Measurements from ENCODE around the gene NAA80. TPM values are rescaled to one million over a fixed set of nuclear protein-coding genes. Genes with fewer than 3 reads are reported as not detected.

Gene NAA80
- total and polyA plus RNA-seq, 8 donors: 3.1 to 107 (median 17.0) TPM

- TF ChIP-seq POLR2A (IDR thresholded peaks at IDR 0.05) (no peak), CTCF (IDR thresholded peaks at IDR 0.05) (no peak), POLR2AphosphoS5 (IDR thresholded peaks at IDR 0.05) (no peak), EP300 (IDR thresholded peaks at IDR 0.05) (no peak)
- DNase-seq: no peak
- intact Hi-C loops (cut with DNase I; ENCODE audit: low total_unique reads): no loop called here
- H3K9me3 ChIP-seq: no peaks in the 10 kb centered on the region
- peaks cover 12 to 44% (median 40%) of the 10 kb centered on the region in 4 donors for H3K36me3 ChIP-seq
- no peaks in the 10 kb centered on the region for H3K27me3 ChIP-seq
- H3K4me3 ChIP-seq: peak overlapping the region in 3 of 4 donors; percentile 13 to 88 (median 82)
- H3K27ac ChIP-seq: peak overlapping the region; percentile 71 to 95 (median 82)
- 72 to 85% (median 75%) methylated on average over 8 to 10 of the region's 10 CpGs for WGBS, 5 donors
- peaks cover 67 to 92% (median 85%) of the 10 kb centered on the region in 4 donors for H3K4me1 ChIP-seq
Observed at GRCh38 chr3:50318615-50319014, 19.4 kb upstream of the NAA80 start.

GRCh38 chr3:50318163-50318562, 19.0 kb upstream of the NAA80 start:
- WGBS, 5 donors: 73 to 83% (median 76%) methylated on average over 7 to 11 of the region's 11 CpGs
- intact Hi-C loops (cut with DNase I; ENCODE audit: low total_unique reads): no loop called here
- Histone ChIP-seq H3K27me3 (no peaks in the 10 kb centered on the region), H3K9me3 (no peaks in the 10 kb centered on the region), H3K27ac (peak overlapping the region; percentile 71 to 95 (median 82)), H3K36me3 (peaks cover 12 to 44% (median 40%) of the 10 kb centered on the region in 4 donors), H3K4me1 (peaks cover 67 to 88% (median 81%) of the 10 kb centered on the region in 4 donors), H3K4me3 (peak overlapping the region in 3 of 4 donors; percentile 13 to 88 (median 82))
- DNase-seq: no peak
- TF ChIP-seq CTCF (IDR thresholded peaks at IDR 0.05) (no peak), EP300 (IDR thresholded peaks at IDR 0.05) (no peak), POLR2A (IDR thresholded peaks at IDR 0.05) (no peak), POLR2AphosphoS5 (IDR thresholded peaks at IDR 0.05) (no peak)

DNA sequence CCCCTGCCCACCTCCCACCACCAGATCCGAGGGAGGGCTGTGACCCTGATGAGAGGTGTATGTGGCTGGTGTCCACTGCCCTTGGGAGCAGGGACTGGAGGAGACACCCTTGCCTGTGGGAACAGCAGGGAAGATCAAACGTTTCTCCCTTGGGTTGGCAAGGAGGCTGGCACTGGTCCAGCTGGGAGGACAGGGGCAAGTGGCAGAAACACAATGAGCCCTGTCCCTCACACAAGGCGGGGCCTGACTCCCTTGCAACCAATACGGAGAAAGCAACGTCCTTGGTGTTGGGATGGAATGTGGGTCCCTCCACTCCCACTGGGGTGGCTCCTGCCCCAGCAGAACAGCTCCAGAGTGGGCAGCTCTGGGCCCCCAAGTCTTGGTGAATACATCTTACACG, 18.1 kb upstream of the NAA80 start:
- DNase-seq: peak; percentile 70 to 72
- H3K4me3 ChIP-seq: peak overlapping the region in 1 of 4 donors; percentile 19

DNA sequence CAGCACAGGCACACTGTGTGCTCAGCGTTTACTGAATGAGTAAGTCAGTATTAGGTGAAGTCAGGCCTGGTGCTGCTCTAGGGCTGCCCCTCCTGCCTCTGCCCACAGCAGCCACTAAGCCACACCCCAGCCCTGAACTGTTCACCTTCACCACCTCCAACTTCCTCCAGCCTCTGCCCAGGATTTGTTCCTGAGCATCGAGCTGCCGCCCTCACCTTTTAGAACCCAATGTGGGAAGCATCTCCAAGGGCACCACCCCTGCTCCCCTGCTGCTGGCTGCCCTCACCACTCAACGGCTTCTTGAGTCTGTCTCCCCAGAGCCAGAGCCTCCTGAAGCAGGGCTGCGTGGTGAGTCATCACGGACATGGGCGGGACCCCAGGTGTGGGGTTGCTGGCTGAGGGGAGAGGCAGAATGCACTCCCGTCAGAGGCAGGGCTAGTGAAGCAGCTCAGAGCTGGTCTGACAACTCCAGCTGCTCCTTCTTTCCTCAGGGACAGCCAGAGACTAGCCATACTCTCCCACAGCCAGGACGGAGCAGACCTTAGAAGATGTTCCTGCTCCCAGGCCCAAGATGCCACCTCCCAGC, 17.5 kb upstream of the NAA80 start:
- peak overlapping the region; percentile 80 to 95 (median 85) for H3K27ac ChIP-seq
- peak; percentile 87 to 94 for DNase-seq
- peak overlapping the region in 1 of 4 donors; percentile 19 for H3K4me3 ChIP-seq
- H3K27me3 ChIP-seq: no peaks in the 10 kb centered on the region
- no peaks in the 10 kb centered on the region for H3K9me3 ChIP-seq
- TF ChIP-seq CTCF (IDR thresholded peaks at IDR 0.05) (no peak), POLR2AphosphoS5 (IDR thresholded peaks at IDR 0.05) (peak in 2 of 3 donors; percentile 74 to 77), EP300 (IDR thresholded peaks at IDR 0.05) (no peak), POLR2A (IDR thresholded peaks at IDR 0.05) (peak in 1 of 4 donors; percentile 28)
- intact Hi-C loops (cut with DNase I; ENCODE audit: low total_unique reads): no loop called here
- H3K36me3 ChIP-seq: peaks cover 12 to 48% (median 40%) of the 10 kb centered on the region in 4 donors
- peaks cover 54 to 74% (median 68%) of the 10 kb centered on the region in 4 donors for H3K4me1 ChIP-seq
- 25 to 45% (median 31%) methylated on average over 8 to 9 of the region's 9 CpGs for WGBS, 5 donors

More for the DNA sequence above, 18.1 kb upstream of the NAA80 start:
- TF ChIP-seq EP300 (IDR thresholded peaks at IDR 0.05) (no peak), POLR2AphosphoS5 (IDR thresholded peaks at IDR 0.05) (no peak), POLR2A (IDR thresholded peaks at IDR 0.05) (no peak), CTCF (IDR thresholded peaks at IDR 0.05) (no peak)
- Histone ChIP-seq H3K36me3 (peaks cover 12 to 44% (median 40%) of the 10 kb centered on the region in 4 donors), H3K27ac (peak overlapping the region; percentile 80 to 95 (median 85)), H3K4me1 (peaks cover 59 to 79% (median 74%) of the 10 kb centered on the region in 4 donors), H3K27me3 (no peaks in the 10 kb centered on the region), H3K9me3 (no peaks in the 10 kb centered on the region)
- WGBS, 5 donors: 36 to 57% (median 49%) methylated on average over 5 to 6 of the region's 6 CpGs
- intact Hi-C loops (cut with DNase I; ENCODE audit: low total_unique reads): no loop called here
